Common myeloid progenitor, CD34-positive (primary cell): ENCODE data around the gene CCSAP.

ENCODE experiments used
- CTCF ChIA-PET: fragments of 350-600 bp; sonication (Branson Sonifier 250); formaldehyde crosslinking; loops from one replicate; lab custom pipeline; 2021; ENCODE audit warnings: antibody characterized with exemption; lab: Charles Lee
- POLR2A ChIA-PET: fragments of 350-600 bp; sonication (Branson Sonifier 250); formaldehyde crosslinking; loops from one replicate; lab custom pipeline; 2021; ENCODE audit warnings: antibody characterized with exemption; lab: Charles Lee
- DNase-seq, 3 donors: peaks; one replicate each; pipeline versions ENCODE4 v3.0.0 to v3.0.0-alpha.2; 2013
- H3K27ac ChIP-seq, 2 experiments: 1 replicate in 1 of 2; 2 replicates in 1 of 2; pipeline ENCODE4 v1.7.0; 2013; ENCODE audit warnings: inconsistent platforms in 2 of 2, low read length in 2 of 2, mild to moderate bottlenecking in 2 of 2, low read depth in 1 of 2, moderate library complexity in 1 of 2; ENCODE audit not compliant: severe bottlenecking in 2 of 2, insufficient read depth in 1 of 2, poor library complexity in 1 of 2
- H3K27me3 ChIP-seq, 5 experiments: replicated peaks in 2 of 5; 1 replicate in 3 of 5; 2 replicates in 2 of 5; pipeline versions ENCODE4 v1.6.1 to v1.7.0; 2013; ENCODE audit warnings: low read length in 4 of 5, mild to moderate bottlenecking in 2 of 5, moderate library complexity in 2 of 5, inconsistent platforms in 1 of 5; ENCODE audit not compliant: insufficient read depth in 5 of 5, control insufficient read depth in 4 of 5
- H3K36me3 ChIP-seq, 4 experiments: 1 replicate in 2 of 4; 2 replicates in 2 of 4; pipeline versions ENCODE4 v1.6.1 to v1.7.0; 2013; ENCODE audit warnings: low read length in 3 of 4, control low read depth in 1 of 4, mild to moderate bottlenecking in 1 of 4; ENCODE audit not compliant: control insufficient read depth in 4 of 4, insufficient read depth in 4 of 4
- H3K4me1 ChIP-seq, 4 experiments: 1 replicate in 3 of 4; 2 replicates in 1 of 4; pipeline versions ENCODE4 v1.6.1 to v1.7.1; 2013; ENCODE audit warnings: low read length in 3 of 4, mild to moderate bottlenecking in 3 of 4, control low read depth in 1 of 4, inconsistent platforms in 1 of 4, moderate library complexity in 1 of 4; ENCODE audit not compliant: control insufficient read depth in 4 of 4, insufficient read depth in 4 of 4; ENCODE audit errors: control extremely low read depth in 1 of 4
- H3K4me3 ChIP-seq, 7 experiments: 1 replicate in 4 of 7; 2 replicates in 3 of 7; pipeline versions ENCODE4 v1.5.1 to v1.7.0; 2013; ENCODE audit warnings: mild to moderate bottlenecking in 7 of 7, low read length in 6 of 7, moderate library complexity in 6 of 7, inconsistent platforms in 2 of 7, low read depth in 2 of 7, control low read depth in 1 of 7; ENCODE audit not compliant: insufficient read depth in 4 of 7, control insufficient read depth in 1 of 7; ENCODE audit errors: extremely low read depth in 1 of 7
- H3K9me3 ChIP-seq, 5 experiments: 1 replicate in 4 of 5; 2 replicates in 1 of 5; pipeline versions ENCODE4 v1.6.1 to v1.7.1; 2013; ENCODE audit warnings: low read length in 4 of 5, mild to moderate bottlenecking in 2 of 5, inconsistent platforms in 1 of 5, low read depth in 1 of 5, moderate library complexity in 1 of 5; ENCODE audit not compliant: control insufficient read depth in 4 of 5, insufficient read depth in 2 of 5; ENCODE audit errors: control extremely low read depth in 1 of 5
- WGBS: methylation state at CpG from one replicate; pipeline ENCODE4 v1.1.5; 2013; ENCODE audit not compliant: insufficient coverage; 5-methylcytosine and 5-hydroxymethylcytosine counted together

CCSAP gene

GRCh38 chr1:229318056-229318455 is 24.8 kb downstream of the CCSAP start:
- H3K27ac ChIP-seq: no peak overlapping the region
- CTCF ChIA-PET: no interaction called here
- DNase-seq: no peak
- POLR2A ChIA-PET: no interaction called here
- no peak overlapping the region for H3K4me3 ChIP-seq
- H3K4me1 ChIP-seq: no peaks in the 10 kb centered on the region
- WGBS: 100% methylated on average over 4 of the region's 4 CpGs
- H3K36me3 ChIP-seq: peaks cover 0 to 22% (median 18%) of the 10 kb centered on the region in 4 experiments
- H3K9me3 ChIP-seq: no peaks in the 10 kb centered on the region
- H3K27me3 ChIP-seq: no peaks in the 10 kb centered on the region

DNA sequence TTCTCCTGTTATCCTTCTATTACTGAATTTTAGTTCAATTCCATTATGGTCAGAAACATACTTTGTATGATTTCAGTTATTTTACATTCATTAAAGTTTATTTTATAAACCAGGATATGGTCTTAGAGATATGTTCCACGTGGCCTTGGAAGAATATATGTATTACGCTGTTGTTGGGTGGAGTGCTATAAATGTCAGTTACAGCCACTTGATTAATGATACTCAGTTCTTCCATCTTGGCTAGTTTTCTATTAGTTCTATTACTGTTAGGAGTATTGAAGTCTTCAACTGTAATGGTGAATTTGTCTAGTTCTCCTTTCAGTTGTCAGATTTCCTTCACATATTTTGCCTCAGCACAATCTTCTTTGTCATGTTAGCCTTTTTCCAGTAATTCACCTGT is 26.7 kb downstream of the CCSAP start:
- H3K4me1 ChIP-seq: no peaks in the 10 kb centered on the region
- POLR2A ChIA-PET: no interaction called here
- no peak overlapping the region for H3K4me3 ChIP-seq
- CTCF ChIA-PET: no interaction called here
- no peak for DNase-seq
- no peak overlapping the region for H3K27ac ChIP-seq
- H3K27me3 ChIP-seq: no peaks in the 10 kb centered on the region
- peaks cover 0 to 25% (median 23%) of the 10 kb centered on the region in 4 experiments for H3K36me3 ChIP-seq
- H3K9me3 ChIP-seq: no peaks in the 10 kb centered on the region
- WGBS: 100% methylated on average over 1 of the region's 2 CpGs

GRCh38 chr1:229310833-229311232 is 32.0 kb downstream of the CCSAP start:
- peaks cover 5 to 38% (median 30%) of the 10 kb centered on the region in 4 experiments for H3K36me3 ChIP-seq
- ChIA-PET CTCF (interaction anchor here (0.9 to 1.0 kb wide), 2 partner anchors 9 to 10 kb away, joined by 3 read pairs; no protein-coding TSS in a partner anchor), POLR2A (no interaction called here)
- no peaks in the 10 kb centered on the region for H3K27me3 ChIP-seq
- H3K4me3 ChIP-seq: no peak overlapping the region
- H3K27ac ChIP-seq: no peak overlapping the region
- H3K9me3 ChIP-seq: no peaks in the 10 kb centered on the region
- WGBS: 100% methylated on average over 6 of the region's 6 CpGs
- no peaks in the 10 kb centered on the region for H3K4me1 ChIP-seq
- DNase-seq: no peak

DNA sequence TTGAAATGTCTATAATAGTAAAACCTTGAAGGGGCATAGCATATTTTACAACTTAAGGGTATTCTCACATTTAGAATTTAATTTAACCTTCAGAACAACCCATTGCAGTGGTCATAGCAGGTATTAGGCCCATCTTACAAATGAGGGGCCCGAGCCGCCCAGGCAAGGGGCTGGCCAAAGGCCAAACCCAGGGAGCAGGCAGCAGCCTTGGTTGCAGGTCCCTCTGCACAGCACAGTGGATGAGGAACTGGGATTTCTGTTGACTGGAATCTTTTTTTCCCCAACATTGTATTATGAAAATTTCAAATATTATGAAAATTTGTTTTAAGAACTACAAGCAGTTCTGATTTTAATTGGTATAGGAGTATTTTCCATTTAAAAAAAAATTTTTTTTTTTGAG is 33.2 kb downstream of the CCSAP start:
- Histone ChIP-seq H3K9me3 (no peaks in the 10 kb centered on the region), H3K36me3 (peaks cover 5 to 38% (median 30%) of the 10 kb centered on the region in 4 experiments), H3K27me3 (no peaks in the 10 kb centered on the region), H3K4me1 (peaks cover 0 to 3% (median 1%) of the 10 kb centered on the region in 4 experiments), H3K27ac (no peak overlapping the region), H3K4me3 (no peak overlapping the region)
- DNase-seq: no peak
- POLR2A ChIA-PET: no interaction called here
- CTCF ChIA-PET: interaction anchor here (1.0 kb wide), 1 partner anchor 9 kb away, joined by 3 read pairs; no protein-coding TSS in a partner anchor
- WGBS: 100% methylated on average over 2 of the region's 2 CpGs

GRCh38 chr1:229309074-229309473 is 33.8 kb downstream of the CCSAP start:
- Histone ChIP-seq H3K4me1 (peaks cover 0 to 3% (median 1%) of the 10 kb centered on the region in 4 experiments), H3K27me3 (no peaks in the 10 kb centered on the region), H3K9me3 (no peaks in the 10 kb centered on the region), H3K27ac (no peak overlapping the region), H3K36me3 (peaks cover 5 to 43% (median 34%) of the 10 kb centered on the region in 4 experiments), H3K4me3 (no peak overlapping the region)
- CTCF ChIA-PET: interaction anchor here (0.7 to 1.4 kb wide), 2 partner anchors 11 to 35 kb away, joined by 3 read pairs; no protein-coding TSS in a partner anchor
- no peak for DNase-seq
- POLR2A ChIA-PET: no interaction called here
- 100% methylated on average over 1 of the region's 1 CpG for WGBS

DNA sequence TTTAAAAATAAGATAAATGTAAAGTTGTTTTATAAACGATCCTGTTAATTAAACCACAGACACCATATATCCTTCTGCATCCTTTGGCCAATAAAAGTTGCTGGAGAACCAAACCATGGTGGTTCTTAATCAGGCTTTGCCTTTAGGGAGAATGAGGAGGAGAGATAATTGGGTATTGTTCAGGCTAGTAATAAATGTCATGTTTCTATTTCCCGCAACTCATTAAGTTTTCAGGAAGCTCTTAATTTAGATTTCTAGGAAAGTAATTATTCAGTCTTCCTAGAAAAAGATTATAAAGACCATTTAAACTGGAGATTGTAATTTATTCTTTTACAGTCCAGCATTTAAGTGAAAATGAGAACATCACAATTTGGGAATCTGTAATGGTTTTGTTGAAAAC is 37.5 kb downstream of the CCSAP start:
- Histone ChIP-seq H3K4me3 (no peak overlapping the region), H3K27ac (no peak overlapping the region), H3K36me3 (peaks cover 6 to 52% (median 36%) of the 10 kb centered on the region in 4 experiments), H3K4me1 (peaks cover 0 to 3% (median 1%) of the 10 kb centered on the region in 4 experiments), H3K9me3 (no peaks in the 10 kb centered on the region), H3K27me3 (no peaks in the 10 kb centered on the region)
- no peak for DNase-seq
- ChIA-PET POLR2A (interaction anchor here (0.6 kb wide), 1 partner anchor 36 kb away, joined by 3 read pairs; no protein-coding TSS in a partner anchor), CTCF (no interaction called here)
- WGBS: no CpG with 5 or more reads among the region's 2 CpGs

GRCh38 chr1:229303855-229304254 is 39.0 kb downstream of the CCSAP start:
- H3K27me3 ChIP-seq: no peaks in the 10 kb centered on the region
- CTCF ChIA-PET: interaction anchor here (1.5 kb wide), 1 partner anchor 49 kb away, joined by 3 read pairs; no protein-coding TSS in a partner anchor
- peak in 1 of 3 donors; percentile 12 for DNase-seq
- POLR2A ChIA-PET: no interaction called here
- no peaks in the 10 kb centered on the region for H3K9me3 ChIP-seq
- H3K4me3 ChIP-seq: no peak overlapping the region
- no peak overlapping the region for H3K27ac ChIP-seq
- peaks cover 10 to 63% (median 37%) of the 10 kb centered on the region in 4 experiments for H3K36me3 ChIP-seq
- H3K4me1 ChIP-seq: peaks cover 0 to 3% (median 1%) of the 10 kb centered on the region in 4 experiments
- WGBS: no CpG with 5 or more reads among the region's 4 CpGs
